Measurements from ENCODE around the gene MN1.
A peak's percentile ranks its signal among the peaks of the same experiment; 100 is the strongest.

The MN1 gene

GRCh38 chr22:27766679-27767078 lies 34.9 kb downstream of the MN1 start:
- Histone ChIP-seq H3K4me2 (ENCODE audit: low read length) (no peak overlapping the region), H4K5ac (ENCODE audit: low read length) (no peak overlapping the region), H2AK5ac (ENCODE audit: low read length) (no peak overlapping the region), H3K36me3 (ENCODE audit: control insufficient read depth, insufficient read depth, low read length) (no peaks in the 10 kb centered on the region), H3K79me2 (ENCODE audit: control insufficient read depth, insufficient read depth, low read length) (no peaks in the 10 kb centered on the region), H2BK15ac (replicated peaks; ENCODE audit: low read depth) (no peak overlapping the region), H3K4ac (ENCODE audit: low read depth, low read length) (no peak overlapping the region), H3K56ac (ENCODE audit: low read length) (no peak overlapping the region), H2BK5ac (ENCODE audit: low read length) (no peak overlapping the region), H3K4me1 (ENCODE audit: control insufficient read depth, low read depth, low read length) (no peaks in the 10 kb centered on the region), H3K27me3 (ENCODE audit: insufficient read depth, low read length, poor library complexity) (no peaks in the 10 kb centered on the region), H3K4me3 (ENCODE audit: low read length) (no peak overlapping the region), H3K18ac (ENCODE audit: low read length) (no peak overlapping the region), H3K79me1 (ENCODE audit: low read length) (no peaks in the 10 kb centered on the region), H2BK120ac (ENCODE audit: low read depth, low read length) (no peak overlapping the region), H4K8ac (ENCODE audit: low read depth, low read length) (no peak overlapping the region), H3K23ac (ENCODE audit: low read length) (no peak overlapping the region), H3K27ac (ENCODE audit: low read depth, low read length) (no peak overlapping the region), H3K9ac (ENCODE audit: low read length) (no peak overlapping the region)
- DNase-seq, result no peak
- WGBS (ENCODE audit: extremely low coverage, insufficient coverage, low lambda C conversion rate), result no CpG with 5 or more reads among the region's 3 CpGs

- no peak overlapping the region for H3K56ac ChIP-seq (ENCODE audit: low read length)
- no CpG with 5 or more reads among the region's 15 CpGs for WGBS (ENCODE audit: extremely low coverage, insufficient coverage, low lambda C conversion rate)
- H2AK5ac ChIP-seq (ENCODE audit: low read length), result no peak overlapping the region
- H3K4me2 ChIP-seq (ENCODE audit: low read length), result no peak overlapping the region
- H2BK15ac ChIP-seq (replicated peaks; ENCODE audit: low read depth), result no peak overlapping the region
- H3K23ac ChIP-seq (ENCODE audit: low read length), result no peak overlapping the region
- H3K4ac ChIP-seq (ENCODE audit: low read depth, low read length), result no peak overlapping the region
- no peaks in the 10 kb centered on the region for H3K79me1 ChIP-seq (ENCODE audit: low read length)
- H4K8ac ChIP-seq (ENCODE audit: low read depth, low read length), result no peak overlapping the region
- no peaks in the 10 kb centered on the region for H3K79me2 ChIP-seq (ENCODE audit: control insufficient read depth, insufficient read depth, low read length)
- H2BK5ac ChIP-seq (ENCODE audit: low read length), result no peak overlapping the region
- DNase-seq, result no peak
- no peak overlapping the region for H3K9ac ChIP-seq (ENCODE audit: low read length)
- no peaks in the 10 kb centered on the region for H3K36me3 ChIP-seq (ENCODE audit: control insufficient read depth, insufficient read depth, low read length)
- no peaks in the 10 kb centered on the region for H3K4me1 ChIP-seq (ENCODE audit: control insufficient read depth, low read depth, low read length)
- no peak overlapping the region for H3K27ac ChIP-seq (ENCODE audit: low read depth, low read length)
- H3K27me3 ChIP-seq (ENCODE audit: insufficient read depth, low read length, poor library complexity), result no peaks in the 10 kb centered on the region
- H2BK120ac ChIP-seq (ENCODE audit: low read depth, low read length), result no peak overlapping the region
- no peak overlapping the region for H3K18ac ChIP-seq (ENCODE audit: low read length)
- H4K5ac ChIP-seq (ENCODE audit: low read length), result no peak overlapping the region
- no peak overlapping the region for H3K4me3 ChIP-seq (ENCODE audit: low read length)
Observed at GRCh38 chr22:27765706-27766291, 35.8 kb downstream of the MN1 start.

- Histone ChIP-seq H3K4ac (ENCODE audit: low read depth, low read length) (no peak overlapping the region), H3K27ac (ENCODE audit: low read depth, low read length) (no peak overlapping the region), H3K56ac (ENCODE audit: low read length) (no peak overlapping the region), H3K9ac (ENCODE audit: low read length) (no peak overlapping the region), H2BK5ac (ENCODE audit: low read length) (no peak overlapping the region), H4K5ac (ENCODE audit: low read length) (no peak overlapping the region), H3K79me1 (ENCODE audit: low read length) (no peaks in the 10 kb centered on the region), H3K27me3 (ENCODE audit: insufficient read depth, low read length, poor library complexity) (no peaks in the 10 kb centered on the region), H4K8ac (ENCODE audit: low read depth, low read length) (no peak overlapping the region), H3K4me1 (ENCODE audit: control insufficient read depth, low read depth, low read length) (no peaks in the 10 kb centered on the region), H2BK120ac (ENCODE audit: low read depth, low read length) (no peak overlapping the region), H2AK5ac (ENCODE audit: low read length) (no peak overlapping the region), H3K36me3 (ENCODE audit: control insufficient read depth, insufficient read depth, low read length) (no peaks in the 10 kb centered on the region), H2BK15ac (replicated peaks; ENCODE audit: low read depth) (no peak overlapping the region), H3K4me2 (ENCODE audit: low read length) (no peak overlapping the region), H3K4me3 (ENCODE audit: low read length) (no peak overlapping the region), H3K18ac (ENCODE audit: low read length) (no peak overlapping the region), H3K79me2 (ENCODE audit: control insufficient read depth, insufficient read depth, low read length) (no peaks in the 10 kb centered on the region), H3K23ac (ENCODE audit: low read length) (no peak overlapping the region)
- no peak for DNase-seq
- WGBS (ENCODE audit: extremely low coverage, insufficient coverage, low lambda C conversion rate), result no CpG with 5 or more reads among the region's 3 CpGs
Observed at GRCh38 chr22:27764722-27765236, 36.8 kb downstream of the MN1 start.

- Histone ChIP-seq H3K4me3 (ENCODE audit: low read length) (no peak overlapping the region), H3K18ac (ENCODE audit: low read length) (no peak overlapping the region), H3K23ac (ENCODE audit: low read length) (no peak overlapping the region), H3K36me3 (ENCODE audit: control insufficient read depth, insufficient read depth, low read length) (no peaks in the 10 kb centered on the region), H3K27me3 (ENCODE audit: insufficient read depth, low read length, poor library complexity) (no peaks in the 10 kb centered on the region), H3K79me2 (ENCODE audit: control insufficient read depth, insufficient read depth, low read length) (no peaks in the 10 kb centered on the region), H4K5ac (ENCODE audit: low read length) (no peak overlapping the region), H2BK120ac (ENCODE audit: low read depth, low read length) (no peak overlapping the region), H2BK5ac (ENCODE audit: low read length) (no peak overlapping the region), H3K27ac (ENCODE audit: low read depth, low read length) (no peak overlapping the region), H3K4ac (ENCODE audit: low read depth, low read length) (no peak overlapping the region), H2BK15ac (replicated peaks; ENCODE audit: low read depth) (no peak overlapping the region), H3K4me2 (ENCODE audit: low read length) (no peak overlapping the region), H2AK5ac (ENCODE audit: low read length) (no peak overlapping the region), H3K9ac (ENCODE audit: low read length) (no peak overlapping the region), H3K56ac (ENCODE audit: low read length) (peak overlapping the region; percentile 5), H3K79me1 (ENCODE audit: low read length) (no peaks in the 10 kb centered on the region), H4K8ac (ENCODE audit: low read depth, low read length) (no peak overlapping the region), H3K4me1 (ENCODE audit: control insufficient read depth, low read depth, low read length) (no peaks in the 10 kb centered on the region)
- no peak for DNase-seq
- WGBS (ENCODE audit: extremely low coverage, insufficient coverage, low lambda C conversion rate), result no CpG with 5 or more reads among the region's 15 CpGs
Observed at GRCh38 chr22:27761665-27762064, 39.9 kb downstream of the MN1 start.

- no peak overlapping the region for H3K23ac ChIP-seq (ENCODE audit: low read length)
- no peak overlapping the region for H3K9ac ChIP-seq (ENCODE audit: low read length)
- no peak overlapping the region for H3K18ac ChIP-seq (ENCODE audit: low read length)
- DNase-seq, result no peak
- no peaks in the 10 kb centered on the region for H3K79me2 ChIP-seq (ENCODE audit: control insufficient read depth, insufficient read depth, low read length)
- H4K5ac ChIP-seq (ENCODE audit: low read length), result no peak overlapping the region
- no peak overlapping the region for H2BK5ac ChIP-seq (ENCODE audit: low read length)
- H2BK15ac ChIP-seq (replicated peaks; ENCODE audit: low read depth), result no peak overlapping the region
- no peak overlapping the region for H2AK5ac ChIP-seq (ENCODE audit: low read length)
- H4K8ac ChIP-seq (ENCODE audit: low read depth, low read length), result no peak overlapping the region
- no peak overlapping the region for H3K27ac ChIP-seq (ENCODE audit: low read depth, low read length)
- H3K36me3 ChIP-seq (ENCODE audit: control insufficient read depth, insufficient read depth, low read length), result no peaks in the 10 kb centered on the region
- no peak overlapping the region for H3K56ac ChIP-seq (ENCODE audit: low read length)
- WGBS (ENCODE audit: extremely low coverage, insufficient coverage, low lambda C conversion rate), result no CpG with 5 or more reads among the region's 7 CpGs
- no peaks in the 10 kb centered on the region for H3K27me3 ChIP-seq (ENCODE audit: insufficient read depth, low read length, poor library complexity)
- H3K4me1 ChIP-seq (ENCODE audit: control insufficient read depth, low read depth, low read length), result no peaks in the 10 kb centered on the region
- H3K4me3 ChIP-seq (ENCODE audit: low read length), result no peak overlapping the region
- no peak overlapping the region for H3K4me2 ChIP-seq (ENCODE audit: low read length)
- H3K79me1 ChIP-seq (ENCODE audit: low read length), result no peaks in the 10 kb centered on the region
- H2BK120ac ChIP-seq (ENCODE audit: low read depth, low read length), result no peak overlapping the region
- H3K4ac ChIP-seq (ENCODE audit: low read depth, low read length), result no peak overlapping the region
Observed at GRCh38 chr22:27761000-27761399, 40.6 kb downstream of the MN1 start.

GRCh38 chr22:27760474-27760873 lies 41.1 kb downstream of the MN1 start:
- Histone ChIP-seq H3K9ac (ENCODE audit: low read length) (no peak overlapping the region), H3K18ac (ENCODE audit: low read length) (no peak overlapping the region), H2BK120ac (ENCODE audit: low read depth, low read length) (no peak overlapping the region), H3K36me3 (ENCODE audit: control insufficient read depth, insufficient read depth, low read length) (no peaks in the 10 kb centered on the region), H3K79me1 (ENCODE audit: low read length) (no peaks in the 10 kb centered on the region), H3K27ac (ENCODE audit: low read depth, low read length) (no peak overlapping the region), H3K23ac (ENCODE audit: low read length) (no peak overlapping the region), H3K4me3 (ENCODE audit: low read length) (no peak overlapping the region), H3K4ac (ENCODE audit: low read depth, low read length) (no peak overlapping the region), H4K5ac (ENCODE audit: low read length) (no peak overlapping the region), H3K4me2 (ENCODE audit: low read length) (no peak overlapping the region), H4K8ac (ENCODE audit: low read depth, low read length) (no peak overlapping the region), H2AK5ac (ENCODE audit: low read length) (no peak overlapping the region), H3K4me1 (ENCODE audit: control insufficient read depth, low read depth, low read length) (no peaks in the 10 kb centered on the region), H3K56ac (ENCODE audit: low read length) (no peak overlapping the region), H3K79me2 (ENCODE audit: control insufficient read depth, insufficient read depth, low read length) (no peaks in the 10 kb centered on the region), H2BK15ac (replicated peaks; ENCODE audit: low read depth) (no peak overlapping the region), H3K27me3 (ENCODE audit: insufficient read depth, low read length, poor library complexity) (no peaks in the 10 kb centered on the region), H2BK5ac (ENCODE audit: low read length) (no peak overlapping the region)
- WGBS (ENCODE audit: extremely low coverage, insufficient coverage, low lambda C conversion rate), result no CpG with 5 or more reads among the region's 8 CpGs
- DNase-seq, result no peak
